HG03159 (cell line): ENCODE results near the gene AKR7A3.
"Not testable (repeated sequence)": the region's sequence is repeated elsewhere in the genome, so short reads cannot be mapped to it uniquely, and the experiment has no call there.

ENCODE experiments used
- ATAC-seq: cut with Tn5 transposase; IDR thresholded peaks from one replicate; pipeline ENCODE4 v1.9.1; 2021; ENCODE audit warnings: mild to moderate bottlenecking, moderate library complexity; ENCODE audit not compliant: unreplicated experiment

Gene AKR7A3

DNA sequence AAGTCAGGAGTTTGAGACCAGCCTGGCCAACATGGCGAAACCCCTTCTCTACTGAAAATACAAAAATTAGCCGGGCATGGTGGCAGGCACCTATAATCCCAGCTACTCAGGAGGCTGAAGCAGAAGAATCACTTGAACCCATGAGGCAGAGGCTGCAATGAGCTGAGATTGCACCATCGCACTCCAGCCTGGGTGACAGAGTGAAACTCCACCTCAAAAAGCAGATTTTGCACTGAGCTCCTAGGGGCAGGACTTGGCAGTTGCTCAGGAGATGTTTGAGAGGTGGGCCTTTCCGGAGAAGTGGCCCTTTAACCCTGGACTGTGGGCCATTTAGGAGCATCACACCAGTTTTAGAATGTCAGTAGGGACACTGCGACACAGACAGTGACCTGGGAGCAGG lies 32.3 kb downstream of the AKR7A3 start:
- ATAC-seq: not testable (repeated sequence)

GRCh38 chr1:19255288-19255687 lies 33.3 kb downstream of the AKR7A3 start:
- ATAC-seq: no peak

DNA sequence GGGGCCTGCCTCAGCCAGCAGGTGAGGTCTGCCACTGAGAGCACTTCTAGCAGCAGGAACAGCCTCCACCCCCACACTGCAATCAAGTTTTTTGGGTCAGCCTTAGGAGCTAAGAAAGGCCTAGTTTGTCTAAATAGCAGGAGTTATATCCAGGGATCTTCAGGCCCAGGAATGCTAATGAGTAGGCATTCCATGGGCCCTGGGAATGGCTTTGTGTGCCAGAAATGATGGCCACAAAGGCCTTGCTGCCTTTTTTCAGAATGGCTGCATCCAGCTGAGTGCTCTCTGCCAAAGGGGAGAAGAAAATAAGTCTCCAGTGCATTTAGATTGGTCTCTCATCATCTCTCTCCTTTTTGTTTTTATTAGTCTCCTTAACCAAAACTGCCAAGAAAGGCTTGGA lies 34.2 kb downstream of the AKR7A3 start:
- no peak for ATAC-seq

GRCh38 chr1:19251305-19252196 lies 37.0 kb downstream of the AKR7A3 start, which contains the start of the genes EMC1 and MRTO4:
EMC1 (minus strand) TSS chr1:19251524; CDS start chr1:19251509, 15 bp downstream.
MRTO4 (plus strand) TSS chr1:19251805; CDS start chr1:19251836, 31 bp downstream.
- ATAC-seq: peak; percentile 81

GRCh38 chr1:19250629-19251304 lies 37.8 kb downstream of the AKR7A3 start:
- ATAC-seq: no peak

DNA sequence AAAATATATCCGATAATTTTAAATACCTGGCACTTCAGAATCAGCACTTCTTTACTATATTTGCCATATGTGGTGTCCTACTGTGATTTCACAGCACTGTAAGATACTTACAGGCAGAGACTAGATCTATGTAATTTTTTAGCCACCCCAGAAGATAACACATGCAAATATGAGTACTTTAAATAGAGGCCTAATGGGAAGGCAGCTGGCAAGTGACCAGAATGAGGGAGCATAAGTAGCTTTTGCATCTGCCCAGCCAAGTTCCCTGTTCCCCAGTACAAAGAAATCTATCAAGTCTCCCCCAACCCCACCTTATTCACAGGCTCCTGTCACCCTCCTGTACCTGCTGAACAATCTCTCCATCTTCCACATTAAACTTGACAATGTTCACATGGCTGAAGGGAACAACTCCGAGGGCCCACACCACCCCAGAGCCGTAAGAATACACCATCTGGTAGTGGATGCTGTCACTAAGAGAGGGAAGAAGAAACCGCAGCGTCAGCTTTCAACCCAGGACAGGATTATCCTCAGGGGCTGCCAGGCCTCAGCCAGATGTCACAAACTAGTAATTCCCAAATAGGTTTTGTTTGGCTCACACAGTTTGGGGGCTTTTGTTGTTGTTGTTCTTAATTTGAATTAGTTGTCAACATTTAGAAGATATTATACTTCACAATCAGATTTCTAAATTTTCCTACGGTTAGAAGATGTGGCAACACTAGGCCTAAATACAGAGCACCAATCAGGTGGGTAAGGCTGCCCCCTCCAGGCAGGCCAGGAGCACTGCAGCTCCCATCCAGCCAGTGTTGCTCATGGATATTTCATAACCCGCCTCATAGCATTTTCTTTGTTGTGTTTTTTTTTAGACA lies 47.7 kb downstream of the AKR7A3 start:
- no peak for ATAC-seq

GRCh38 chr1:19239876-19240275 lies 48.7 kb downstream of the AKR7A3 start:
- no peak for ATAC-seq

DNA sequence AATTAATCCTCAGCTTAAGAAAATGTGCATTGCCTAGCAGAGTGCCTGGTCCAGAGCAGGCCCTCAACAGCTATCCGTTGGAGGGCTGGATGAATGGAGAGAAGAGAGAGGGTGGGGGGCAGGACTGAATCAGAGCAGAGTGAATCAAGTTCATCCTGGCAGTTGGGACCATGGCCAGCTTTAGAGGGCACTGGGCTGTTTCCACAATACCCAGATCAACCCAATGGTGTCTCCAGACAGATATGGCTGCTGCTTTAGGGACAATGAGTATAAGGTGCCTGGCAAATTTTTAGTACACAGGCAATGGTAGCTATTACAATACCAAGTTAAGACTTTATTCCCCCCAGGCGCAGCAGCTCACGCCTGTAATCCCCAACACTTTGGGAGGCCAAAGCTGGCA lies 54.3 kb downstream of the AKR7A3 start:
- ATAC-seq: no peak
